ENCODE results near the gene HOXA4.

The HOXA4 gene

GRCh38 chr7:27146491-27147198, 16.1 kb upstream of the HOXA4 start:
- no peak for DNase-seq

GRCh38 chr7:27145914-27146412, 15.4 kb upstream of the HOXA4 start:
- no peak for DNase-seq

GRCh38 chr7:27145165-27145913, 14.8 kb upstream of the HOXA4 start:
- no peak for DNase-seq

GRCh38 chr7:27144781-27145164, 14.2 kb upstream of the HOXA4 start:
- DNase-seq: no peak

- no peak for DNase-seq
Measured at GRCh38 chr7:27143950-27144780, 13.6 kb upstream of the HOXA4 start.

DNA sequence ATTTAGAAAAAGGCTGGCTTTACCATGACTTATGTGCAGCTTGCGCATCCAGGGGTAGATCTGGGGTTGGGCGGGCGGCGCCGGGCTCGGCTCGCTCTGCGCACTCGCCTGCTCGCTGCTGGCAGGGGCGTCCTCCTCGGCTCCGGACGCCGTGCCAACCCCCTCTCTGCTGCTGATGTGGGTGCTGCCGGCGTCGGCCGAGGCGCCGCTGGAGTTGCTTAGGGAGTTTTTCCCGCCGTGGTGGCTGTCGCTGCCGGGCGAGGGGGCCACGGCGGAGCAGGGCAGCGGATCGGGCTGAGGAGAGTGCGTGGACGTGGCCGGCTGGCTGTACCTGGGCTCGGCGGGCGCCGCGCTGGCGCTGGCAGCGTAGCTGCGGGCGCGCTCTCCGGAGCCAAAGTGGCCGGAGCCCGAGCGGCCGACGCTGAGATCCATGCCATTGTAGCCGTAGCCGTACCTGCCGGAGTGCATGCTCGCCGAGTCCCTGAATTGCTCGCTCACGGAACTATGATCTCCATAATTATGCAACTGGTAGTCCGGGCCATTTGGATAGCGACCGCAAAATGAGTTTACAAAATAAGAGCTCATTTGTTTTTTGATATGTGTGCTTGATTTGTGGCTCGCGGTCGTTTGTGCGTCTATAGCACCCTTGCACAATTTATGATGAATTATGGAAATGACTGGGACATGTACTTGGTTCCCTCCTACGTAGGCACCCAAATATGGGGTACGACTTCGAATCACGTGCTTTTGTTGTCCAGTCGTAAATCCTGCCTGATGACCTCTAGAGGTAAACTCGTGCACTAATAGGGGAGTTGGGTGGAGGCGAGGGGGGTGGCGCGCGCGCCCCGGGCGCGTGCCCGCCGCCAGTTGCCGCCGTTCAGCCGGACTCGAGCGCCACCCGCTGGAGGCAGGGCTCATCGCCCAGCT, 12.7 kb upstream of the HOXA4 start, which contains the start of gene HOXA5:
HOXA5 (minus strand) TSS at position 659 of the 927 bp plus-strand sequence; CDS start at position 585, 74 bp downstream.
- DNase-seq: no peak

GRCh38 chr7:27142580-27143022, 12.0 kb upstream of the HOXA4 start:
- no peak for DNase-seq

- no peak for DNase-seq
Measured at GRCh38 chr7:27141923-27142579, 11.5 kb upstream of the HOXA4 start.

GRCh38 chr7:27141137-27141922, 10.8 kb upstream of the HOXA4 start:
- DNase-seq: no peak

GRCh38 chr7:27140126-27140857, 9.7 kb upstream of the HOXA4 start:
- DNase-seq: no peak

DNA sequence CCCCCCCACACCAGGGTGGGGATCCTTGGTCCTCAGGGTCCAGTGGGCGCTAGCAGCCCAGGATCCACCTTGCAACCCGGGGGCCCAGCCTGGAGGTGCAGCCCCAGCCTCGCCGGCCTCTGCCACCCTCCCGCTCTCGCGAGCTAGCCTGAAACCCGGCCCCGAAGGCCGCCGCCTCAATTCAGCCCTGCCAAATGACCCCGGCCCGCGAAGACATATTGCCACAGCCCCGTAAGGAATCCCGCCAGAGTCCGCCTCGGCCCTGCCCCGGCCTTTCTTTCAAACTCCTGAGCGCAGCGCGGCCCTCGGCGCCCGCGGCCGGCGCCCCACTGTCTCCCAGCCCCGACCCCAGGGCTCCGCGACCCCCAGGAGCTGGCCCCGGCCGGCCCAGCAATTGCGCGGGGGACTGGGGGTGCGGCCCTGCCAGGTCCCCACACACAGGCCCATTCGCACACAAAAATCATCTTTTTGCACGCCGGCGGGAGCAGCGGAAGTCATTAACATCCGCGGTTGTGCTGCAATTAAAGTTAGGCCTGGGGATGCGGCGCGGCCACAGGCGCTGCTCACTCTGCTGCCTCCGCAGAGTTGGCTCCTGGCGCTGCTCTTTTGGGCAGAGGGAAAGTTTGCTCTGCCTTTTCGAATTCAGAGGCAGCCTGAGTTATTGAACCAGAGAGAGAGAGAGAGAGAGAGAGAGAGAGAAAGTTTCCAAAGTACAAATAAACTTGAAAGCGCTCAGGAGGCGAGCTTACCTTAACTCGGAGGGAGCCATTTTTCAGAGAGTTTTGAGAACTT, 9.0 kb upstream of the HOXA4 start:
- DNase-seq: no peak

DNA sequence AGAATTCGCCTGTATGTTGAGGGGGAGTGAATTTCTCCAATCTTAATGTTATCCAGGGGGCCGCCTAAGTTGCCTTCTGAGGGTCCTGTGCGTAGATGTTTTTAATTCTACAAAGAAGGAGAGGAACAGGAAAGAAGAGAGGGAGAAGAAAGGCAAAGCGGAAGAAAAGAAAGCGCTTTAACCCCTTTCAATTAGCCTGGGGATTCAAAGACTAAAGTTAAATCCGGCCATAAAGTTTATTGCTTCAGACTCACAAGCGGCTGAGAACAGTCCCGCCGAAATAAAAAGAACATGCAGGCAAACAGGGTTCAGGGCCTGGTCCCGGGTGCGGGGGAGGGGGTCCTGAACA, 8.4 kb upstream of the HOXA4 start:
- DNase-seq: no peak

- DNase-seq: no peak
Measured at GRCh38 chr7:27138472-27138871, 7.9 kb upstream of the HOXA4 start.

- DNase-seq: no peak
Measured at GRCh38 chr7:27137640-27138315, 7.2 kb upstream of the HOXA4 start.

GRCh38 chr7:27134392-27134791, 3.8 kb upstream of the HOXA4 start:
- DNase-seq: no peak

- DNase-seq: no peak
Measured at GRCh38 chr7:27133409-27134231, 3.1 kb upstream of the HOXA4 start.

DNA sequence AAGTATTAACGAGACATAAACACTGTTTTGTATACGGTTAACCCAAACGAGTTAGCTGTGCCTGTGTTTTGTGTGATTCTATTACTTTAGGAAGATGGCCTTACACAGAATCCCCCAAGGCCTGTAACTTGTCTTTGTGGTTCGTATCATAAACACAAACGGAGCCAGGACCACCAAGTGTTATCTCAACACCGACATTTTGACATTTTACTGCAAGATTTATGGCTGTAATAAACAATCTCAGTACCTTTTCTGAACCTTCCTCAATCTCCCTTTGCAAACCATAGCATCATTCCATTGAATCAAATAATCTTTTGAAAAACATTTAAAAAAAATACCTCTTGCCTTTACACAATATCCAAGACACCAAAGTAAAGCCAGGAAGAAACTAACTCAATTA, 2.4 kb upstream of the HOXA4 start:
- no peak for DNase-seq

DNA sequence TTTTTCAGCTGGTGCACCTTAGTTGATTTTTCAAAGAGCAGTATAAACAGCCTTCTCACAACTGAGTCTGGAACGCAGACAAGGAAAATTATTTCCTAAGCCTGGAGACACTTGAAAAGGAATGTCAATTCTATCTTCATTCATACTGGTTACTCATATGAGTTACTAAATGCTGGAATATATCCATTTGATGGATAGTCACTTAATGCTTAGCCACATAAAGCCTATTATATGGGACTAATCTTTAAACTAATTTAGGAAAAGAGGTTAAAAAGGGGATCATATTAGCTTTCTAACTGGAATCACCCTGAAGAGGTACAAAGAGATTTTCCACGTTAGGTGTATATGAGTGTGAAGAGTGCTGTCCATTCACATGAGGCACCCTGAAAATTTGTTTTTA, 1.7 kb upstream of the HOXA4 start:
- DNase-seq: no peak
